Measurements from ENCODE around the gene TTLL12.
A peak's percentile ranks its signal among the peaks of the same experiment; 100 is the strongest.

Gene TTLL12

DNA sequence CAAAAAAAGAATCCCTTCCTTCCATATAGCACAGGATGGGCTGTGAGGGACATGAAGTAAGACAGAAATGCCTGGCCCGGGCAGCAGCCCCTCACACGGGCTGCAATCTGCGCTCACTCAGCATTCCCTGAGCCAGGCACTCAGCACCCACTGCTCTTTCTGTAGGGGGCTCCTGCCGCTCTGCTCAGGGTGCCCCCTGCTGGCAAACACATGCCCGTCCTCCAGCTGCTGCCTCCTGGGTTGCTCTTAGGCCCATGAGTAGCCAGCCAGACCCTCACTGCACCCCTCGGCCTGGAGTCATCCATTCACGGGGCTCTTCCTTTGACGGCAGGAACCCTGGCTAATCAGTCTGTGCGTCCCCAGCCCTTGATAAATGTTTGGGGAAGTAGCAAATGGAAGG, 50.7 kb downstream of the TTLL12 start:
- H3K27me3 ChIP-seq (ENCODE audit: low read length): no peaks in the 10 kb centered on the region
- H3K4me3 ChIP-seq (ENCODE audit: insufficient read depth, low read length, poor library complexity, severe bottlenecking): no peak overlapping the region
- no peaks in the 10 kb centered on the region for H3K36me3 ChIP-seq (ENCODE audit: low read length)
- no peaks in the 10 kb centered on the region for H3K9me2 ChIP-seq (replicated peaks; ENCODE audit: insufficient read depth, low read length)
- no peaks in the 10 kb centered on the region for H4K20me1 ChIP-seq (ENCODE audit: low read depth, low read length)
- H3K79me2 ChIP-seq (ENCODE audit: insufficient read depth, low read length): no peaks in the 10 kb centered on the region
- H3K4me2 ChIP-seq (ENCODE audit: low read depth, low read length, poor library complexity, severe bottlenecking): no peak overlapping the region
- no peaks in the 10 kb centered on the region for H3F3A ChIP-seq (ENCODE audit: insufficient read depth)
- TF ChIP-seq EZH2phosphoT487 (conservative IDR thresholded peaks at IDR 0.05; ENCODE audit: low read length): no peak
- TF ChIP-seq, protein P1, sequence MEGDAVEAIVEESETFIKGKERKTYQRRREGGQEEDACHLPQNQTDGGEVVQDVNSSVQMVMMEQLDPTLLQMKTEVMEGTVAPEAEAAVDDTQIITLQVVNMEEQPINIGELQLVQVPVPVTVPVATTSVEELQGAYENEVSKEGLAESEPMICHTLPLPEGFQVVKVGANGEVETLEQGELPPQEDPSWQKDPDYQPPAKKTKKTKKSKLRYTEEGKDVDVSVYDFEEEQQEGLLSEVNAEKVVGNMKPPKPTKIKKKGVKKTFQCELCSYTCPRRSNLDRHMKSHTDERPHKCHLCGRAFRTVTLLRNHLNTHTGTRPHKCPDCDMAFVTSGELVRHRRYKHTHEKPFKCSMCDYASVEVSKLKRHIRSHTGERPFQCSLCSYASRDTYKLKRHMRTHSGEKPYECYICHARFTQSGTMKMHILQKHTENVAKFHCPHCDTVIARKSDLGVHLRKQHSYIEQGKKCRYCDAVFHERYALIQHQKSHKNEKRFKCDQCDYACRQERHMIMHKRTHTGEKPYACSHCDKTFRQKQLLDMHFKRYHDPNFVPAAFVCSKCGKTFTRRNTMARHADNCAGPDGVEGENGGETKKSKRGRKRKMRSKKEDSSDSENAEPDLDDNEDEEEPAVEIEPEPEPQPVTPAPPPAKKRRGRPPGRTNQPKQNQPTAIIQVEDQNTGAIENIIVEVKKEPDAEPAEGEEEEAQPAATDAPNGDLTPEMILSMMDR (IDR thresholded peaks at IDR 0.05; ENCODE audit: insufficient read depth, low read length, poor library complexity, severe bottlenecking): peak; percentile 82
- no peak overlapping the region for H3K27ac ChIP-seq (ENCODE audit: low read depth, low read length)
- H2AFZ ChIP-seq (ENCODE audit: low read depth, low read length, severe bottlenecking): no peak overlapping the region
- no peaks in the 10 kb centered on the region for H3K9me3 ChIP-seq (ENCODE audit: insufficient read depth, low read length)
- H3K9ac ChIP-seq (ENCODE audit: low read length): no peak overlapping the region

DNA sequence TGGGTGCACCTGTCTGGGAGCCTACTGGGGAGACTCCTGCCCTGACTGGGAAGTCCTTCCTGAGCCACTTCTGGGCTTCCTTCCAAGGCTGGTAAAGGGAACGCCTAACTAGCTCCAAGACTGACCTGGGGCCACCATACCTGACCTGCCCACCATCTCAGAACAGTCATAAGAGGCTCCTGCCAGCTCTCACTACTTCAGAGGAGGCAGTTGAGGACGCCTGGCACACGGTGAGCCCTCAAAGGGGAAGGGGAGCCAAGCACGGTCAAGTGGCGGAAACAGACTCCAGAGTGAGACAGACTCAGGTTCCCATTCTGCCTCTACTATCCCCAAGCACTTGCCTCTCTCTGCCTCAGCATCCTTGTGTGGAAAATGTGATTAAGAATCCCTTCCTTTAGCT, 51.4 kb downstream of the TTLL12 start:
- Histone ChIP-seq H2AFZ (ENCODE audit: low read depth, low read length, severe bottlenecking) (no peak overlapping the region), H4K20me1 (ENCODE audit: low read depth, low read length) (no peaks in the 10 kb centered on the region), H3K4me2 (ENCODE audit: low read depth, low read length, poor library complexity, severe bottlenecking) (no peak overlapping the region), H3K27me3 (ENCODE audit: low read length) (no peaks in the 10 kb centered on the region), H3K9me3 (ENCODE audit: insufficient read depth, low read length) (no peaks in the 10 kb centered on the region), H3K36me3 (ENCODE audit: low read length) (no peaks in the 10 kb centered on the region), H3F3A (ENCODE audit: insufficient read depth) (no peaks in the 10 kb centered on the region), H3K79me2 (ENCODE audit: insufficient read depth, low read length) (no peaks in the 10 kb centered on the region), H3K4me3 (ENCODE audit: insufficient read depth, low read length, poor library complexity, severe bottlenecking) (no peak overlapping the region), H3K9me2 (replicated peaks; ENCODE audit: insufficient read depth, low read length) (no peaks in the 10 kb centered on the region), H3K27ac (ENCODE audit: low read depth, low read length) (no peak overlapping the region), H3K9ac (ENCODE audit: low read length) (no peak overlapping the region)
- no peak for TF ChIP-seq EZH2phosphoT487 (conservative IDR thresholded peaks at IDR 0.05; ENCODE audit: low read length)
- TF ChIP-seq, protein P1 (IDR thresholded peaks at IDR 0.05; ENCODE audit: insufficient read depth, low read length, poor library complexity, severe bottlenecking): no peak

DNA sequence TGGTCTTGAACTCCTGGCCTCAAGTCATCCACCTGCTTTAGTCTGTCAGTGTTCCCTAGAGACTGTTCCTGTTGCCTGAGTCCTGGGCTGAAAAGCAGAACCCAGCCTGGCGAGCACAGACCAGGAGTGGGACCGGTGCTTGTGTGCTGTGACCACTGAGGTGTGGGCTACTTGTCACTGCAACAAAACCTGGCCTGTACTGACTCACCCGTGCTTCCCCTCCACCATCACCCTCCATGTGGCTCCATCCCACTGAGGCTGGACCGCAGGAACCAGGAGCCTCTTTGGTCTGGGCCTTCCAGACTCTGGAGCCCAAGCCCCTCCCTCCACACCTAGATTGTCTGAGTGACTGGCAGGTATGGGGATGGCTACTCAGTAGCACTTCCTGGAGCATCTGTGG, 52.4 kb downstream of the TTLL12 start:
- no peaks in the 10 kb centered on the region for H3K36me3 ChIP-seq (ENCODE audit: low read length)
- H3K79me2 ChIP-seq (ENCODE audit: insufficient read depth, low read length): no peaks in the 10 kb centered on the region
- H3F3A ChIP-seq (ENCODE audit: insufficient read depth): no peaks in the 10 kb centered on the region
- no peaks in the 10 kb centered on the region for H3K9me3 ChIP-seq (ENCODE audit: insufficient read depth, low read length)
- no peak for TF ChIP-seq EZH2phosphoT487 (conservative IDR thresholded peaks at IDR 0.05; ENCODE audit: low read length)
- TF ChIP-seq, protein P1 (IDR thresholded peaks at IDR 0.05; ENCODE audit: insufficient read depth, low read length, poor library complexity, severe bottlenecking): no peak
- no peak overlapping the region for H2AFZ ChIP-seq (ENCODE audit: low read depth, low read length, severe bottlenecking)
- H3K9me2 ChIP-seq (replicated peaks; ENCODE audit: insufficient read depth, low read length): no peaks in the 10 kb centered on the region
- no peak overlapping the region for H3K4me2 ChIP-seq (ENCODE audit: low read depth, low read length, poor library complexity, severe bottlenecking)
- H4K20me1 ChIP-seq (ENCODE audit: low read depth, low read length): no peaks in the 10 kb centered on the region
- no peaks in the 10 kb centered on the region for H3K27me3 ChIP-seq (ENCODE audit: low read length)
- no peak overlapping the region for H3K9ac ChIP-seq (ENCODE audit: low read length)
- H3K27ac ChIP-seq (ENCODE audit: low read depth, low read length): no peak overlapping the region
- H3K4me3 ChIP-seq (ENCODE audit: insufficient read depth, low read length, poor library complexity, severe bottlenecking): no peak overlapping the region

Data from SU-DHL-6 (cell line).